ENCODE measurements around the gene PCLAF.

GRCh38 chr15:64354688-64355344 is 26.4 kb downstream of the PCLAF start:
- TF ChIP-seq CTCF (IDR thresholded peaks at IDR 0.05) (no peak), POLR2A (IDR thresholded peaks at IDR 0.05) (no peak), EP300 (IDR thresholded peaks at IDR 0.05) (no peak)
